Activated CD8-positive, alpha-beta memory T cell treated with anti-CD3 and anti-CD28 coated beads, Interleukin-2, amount 50 U/mL, for 4 hours (primary cell): Measurements from ENCODE around the gene ACTL7B.
"Not testable (repeated sequence)": the region's sequence is repeated elsewhere in the genome, so short reads cannot be mapped to it uniquely, and the experiment has no call there.

Experiments
- DNase-seq: peaks from one replicate; pipeline ENCODE4 v3.0.0-alpha.2; 2020

The ACTL7B gene

DNA sequence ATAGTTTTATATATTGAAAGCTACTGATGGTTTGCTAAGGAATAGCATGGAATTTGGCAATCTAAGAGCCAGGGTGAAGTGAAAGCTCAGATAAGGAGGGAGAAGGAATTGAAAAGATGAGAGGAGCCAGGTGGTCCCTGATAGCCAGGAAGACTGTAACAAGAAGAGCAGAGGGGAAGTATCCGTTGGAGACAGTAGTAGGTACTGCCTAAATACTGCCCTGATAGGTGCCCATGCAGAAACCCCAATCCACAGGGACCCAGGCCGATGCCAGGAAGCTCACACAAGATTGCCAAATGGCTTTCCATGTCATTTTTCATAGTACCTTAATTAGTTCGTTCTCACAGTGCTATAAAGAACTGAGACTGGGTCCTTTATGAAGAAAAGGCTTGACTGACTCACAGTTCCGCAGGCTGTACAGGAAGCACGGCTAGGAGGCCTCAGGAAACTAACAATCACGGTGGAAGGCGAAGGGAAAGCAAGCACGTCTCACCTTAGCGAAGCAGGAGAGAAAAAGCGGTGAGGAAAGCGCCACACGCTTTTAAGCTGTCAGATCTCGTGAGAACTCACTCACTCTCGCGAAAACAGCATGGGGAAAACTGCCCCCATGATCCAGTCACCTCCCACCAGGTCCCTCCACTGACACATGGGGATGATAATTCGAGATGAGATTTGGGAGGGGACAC lies 13.0 kb downstream of the ACTL7B start:
- DNase-seq = no peak

DNA sequence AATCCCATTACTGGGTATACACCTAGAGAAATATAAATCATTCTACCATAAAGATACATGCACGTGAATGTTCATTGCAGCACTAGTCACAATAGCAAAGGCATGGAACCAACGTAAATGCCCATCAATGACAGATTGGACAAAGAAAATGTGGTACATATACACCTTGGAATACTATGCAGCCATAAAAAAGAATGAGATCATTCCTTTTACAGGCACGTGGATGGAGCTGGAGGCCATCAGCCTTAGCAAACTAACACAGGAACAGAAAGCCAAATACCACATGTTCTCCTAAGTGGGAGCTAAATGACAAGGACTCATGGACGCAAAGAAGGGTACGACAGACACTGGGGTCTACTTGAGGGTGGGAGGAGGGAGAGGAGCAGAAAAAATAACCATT lies 16.2 kb downstream of the ACTL7B start:
- not testable (repeated sequence) for DNase-seq

- no peak for DNase-seq
Measured at GRCh38 chr9:108838017-108838416, 17.8 kb downstream of the ACTL7B start.

GRCh38 chr9:108837530-108837929 lies 18.3 kb downstream of the ACTL7B start:
- no peak for DNase-seq

DNA sequence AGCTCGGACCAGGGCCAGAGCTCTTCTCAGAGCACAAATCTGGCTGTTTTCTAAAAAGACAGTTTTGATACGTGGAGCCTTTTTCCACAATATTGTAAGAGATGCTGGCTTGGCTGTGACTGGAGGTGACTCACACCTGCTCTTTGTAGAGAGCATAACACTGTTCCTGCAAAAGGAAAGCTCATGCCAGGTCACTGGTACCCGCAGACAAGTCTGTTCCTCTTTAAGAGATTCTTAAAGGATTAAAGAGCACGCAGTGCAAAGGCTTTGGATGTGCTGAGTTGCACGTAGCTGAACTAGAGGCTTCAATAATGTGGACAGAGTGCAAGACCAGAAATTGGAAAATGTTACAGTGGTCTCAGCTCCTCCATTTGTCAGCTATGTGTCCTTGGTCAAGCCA lies 19.0 kb downstream of the ACTL7B start:
- DNase-seq = no peak

GRCh38 chr9:108836319-108836718 lies 19.5 kb downstream of the ACTL7B start:
- DNase-seq = no peak

DNA sequence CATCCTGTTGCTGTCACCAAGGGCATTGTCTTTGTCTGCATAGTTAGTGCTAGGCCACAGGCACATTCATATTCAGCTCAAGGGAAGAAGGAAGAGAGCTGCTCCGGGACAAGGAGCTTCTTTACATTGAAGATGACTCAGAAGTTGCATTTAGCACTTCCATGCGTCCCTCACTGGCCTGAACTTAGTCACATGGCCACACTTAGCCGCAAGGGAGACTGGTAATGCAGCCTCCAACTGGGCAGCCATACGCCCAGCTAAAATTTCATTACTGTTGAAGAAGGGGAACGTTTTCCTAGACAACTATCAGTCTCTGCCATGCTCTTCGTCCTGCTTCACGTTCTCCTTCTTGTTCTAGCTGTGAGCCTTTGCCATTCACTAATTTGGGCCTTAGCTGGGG lies 20.0 kb downstream of the ACTL7B start:
- DNase-seq = no peak

GRCh38 chr9:108834959-108835665 lies 20.7 kb downstream of the ACTL7B start:
- DNase-seq = no peak

- DNase-seq = no peak
Measured at GRCh38 chr9:108832179-108832500, 23.6 kb downstream of the ACTL7B start.

DNA sequence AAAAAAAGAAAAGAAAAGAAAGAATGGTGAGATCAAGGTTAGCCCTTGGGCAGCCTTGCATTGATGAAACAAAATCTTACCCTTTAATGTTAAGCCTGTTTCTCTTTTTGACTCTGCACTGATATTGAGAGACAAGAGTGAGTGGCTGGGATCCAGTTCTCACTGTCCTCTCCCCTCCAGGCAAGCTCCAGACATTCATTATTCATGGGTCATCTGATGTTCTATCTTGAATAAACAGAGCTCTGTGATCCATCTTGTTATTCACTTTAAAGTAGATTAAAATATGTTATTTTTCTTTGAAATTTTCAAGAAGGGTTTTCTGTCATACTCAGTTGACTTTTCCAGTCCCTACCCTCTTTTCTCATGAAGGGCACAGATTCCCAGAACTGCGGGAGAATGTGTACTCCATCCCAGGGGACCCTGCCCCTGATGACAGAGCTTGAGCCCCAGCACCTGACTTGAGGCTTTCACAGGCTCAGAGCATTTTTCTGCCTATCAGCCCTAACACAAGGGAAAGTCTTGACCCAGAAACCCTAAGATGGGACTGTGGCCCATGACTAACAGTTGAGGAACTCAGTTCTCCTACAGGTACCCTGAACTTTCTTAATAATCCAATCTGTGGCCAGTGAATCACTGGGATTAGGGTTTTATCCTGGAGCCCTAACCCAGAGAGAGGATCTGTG lies 24.1 kb downstream of the ACTL7B start:
- DNase-seq = no peak

DNA sequence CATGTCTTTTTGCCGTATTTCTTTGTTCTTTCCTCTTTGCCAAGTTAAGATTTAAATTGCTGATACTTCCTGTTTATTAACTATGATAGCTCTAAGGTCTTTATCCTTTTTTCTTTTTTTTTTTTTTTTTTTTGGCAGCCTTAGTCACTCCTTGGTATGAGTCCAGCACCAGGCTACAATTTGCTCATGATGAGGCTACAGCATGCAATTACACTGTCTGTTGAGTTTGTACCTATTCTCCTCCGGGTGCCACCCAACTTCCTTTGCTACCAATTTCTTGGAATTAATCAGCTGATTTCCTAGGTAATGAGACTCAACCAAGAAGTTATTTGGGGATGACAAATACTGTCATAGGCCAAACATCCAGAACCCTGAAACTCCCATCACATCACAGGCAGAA lies 25.5 kb downstream of the ACTL7B start:
- no peak for DNase-seq

- DNase-seq = no peak
Measured at GRCh38 chr9:108823829-108824228, 32.0 kb downstream of the ACTL7B start.

- DNase-seq = no peak
Measured at GRCh38 chr9:108816037-108816436, 39.7 kb downstream of the ACTL7B start.

DNA sequence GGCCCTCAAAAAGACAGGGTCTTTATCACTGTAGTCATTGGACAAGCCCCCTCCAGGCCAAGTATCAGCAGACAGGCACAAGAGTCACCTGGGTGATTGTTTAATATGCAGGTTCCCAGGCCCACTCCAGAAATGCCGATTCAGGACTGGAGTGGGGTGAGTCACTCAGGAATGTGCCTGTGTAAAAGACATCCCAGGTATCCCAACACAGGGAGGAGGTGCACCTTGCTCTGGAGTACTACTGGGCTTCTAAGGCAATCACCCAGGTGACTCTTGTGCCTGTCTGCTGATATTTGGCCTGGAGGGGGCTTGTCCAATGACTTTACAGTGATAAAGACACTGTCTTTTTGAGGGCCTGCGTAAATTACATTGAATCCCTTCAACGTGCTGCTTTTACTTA lies 40.6 kb downstream of the ACTL7B start:
- DNase-seq = no peak

DNA sequence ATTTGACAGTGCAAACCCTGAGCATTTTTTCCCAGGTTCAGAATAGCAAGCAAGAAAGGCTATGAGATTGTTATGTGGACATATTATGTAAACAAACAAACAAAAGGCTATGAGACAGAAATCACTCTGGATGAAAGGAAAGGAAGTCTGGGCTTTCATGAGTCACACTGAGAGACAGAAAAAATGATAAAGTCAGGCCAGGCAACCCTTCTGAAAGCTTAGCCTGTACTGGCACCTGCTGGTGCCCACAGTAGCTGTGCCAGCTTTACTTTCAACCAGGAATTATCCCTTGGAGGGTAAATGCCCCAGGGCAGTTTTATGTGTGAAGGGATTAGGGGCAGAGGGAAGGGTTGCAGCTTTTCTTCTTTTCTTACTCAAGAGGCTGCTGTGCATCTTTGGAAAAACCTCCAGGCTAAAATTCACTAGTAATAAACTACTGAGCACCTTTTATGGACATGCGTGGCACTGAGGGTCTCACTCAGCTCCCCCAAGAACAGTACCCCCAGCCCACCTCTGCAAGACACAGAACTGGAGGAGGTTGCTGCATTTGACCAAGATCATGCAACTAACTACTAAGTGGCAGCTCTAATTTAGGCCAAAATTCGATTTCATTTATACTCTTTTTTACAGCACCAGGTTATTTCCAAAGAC lies 41.7 kb downstream of the ACTL7B start:
- no peak for DNase-seq

DNA sequence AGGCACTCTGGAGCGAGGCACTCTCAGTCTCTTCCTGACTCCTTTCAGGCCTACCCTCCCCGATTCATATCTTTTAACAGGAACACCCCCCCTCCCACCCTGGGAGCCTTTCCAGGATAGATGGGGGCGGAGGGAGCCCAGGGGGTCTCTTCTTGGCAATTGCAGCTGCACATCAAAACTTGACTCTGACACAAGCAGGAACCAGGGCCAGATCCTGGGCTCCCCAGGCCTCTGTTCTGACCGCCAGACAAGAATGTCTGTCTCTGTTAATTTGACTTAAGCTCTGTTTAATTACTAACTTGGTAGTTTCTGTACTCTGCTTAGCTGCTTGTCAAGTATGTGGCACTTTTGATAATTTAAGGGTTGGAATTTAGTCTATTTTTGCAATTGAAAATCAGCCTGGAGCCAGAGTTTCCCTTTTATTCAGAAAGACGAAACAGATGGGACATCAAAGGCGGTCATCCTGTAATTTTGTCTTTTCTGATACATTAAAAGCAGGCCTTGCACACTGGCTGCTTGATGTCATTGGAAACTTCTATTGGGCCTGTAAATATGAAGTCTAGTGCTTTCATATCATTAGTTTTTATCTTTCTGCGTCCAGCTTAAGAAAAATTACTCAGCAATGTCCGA lies 43.3 kb downstream of the ACTL7B start:
- no peak for DNase-seq

DNA sequence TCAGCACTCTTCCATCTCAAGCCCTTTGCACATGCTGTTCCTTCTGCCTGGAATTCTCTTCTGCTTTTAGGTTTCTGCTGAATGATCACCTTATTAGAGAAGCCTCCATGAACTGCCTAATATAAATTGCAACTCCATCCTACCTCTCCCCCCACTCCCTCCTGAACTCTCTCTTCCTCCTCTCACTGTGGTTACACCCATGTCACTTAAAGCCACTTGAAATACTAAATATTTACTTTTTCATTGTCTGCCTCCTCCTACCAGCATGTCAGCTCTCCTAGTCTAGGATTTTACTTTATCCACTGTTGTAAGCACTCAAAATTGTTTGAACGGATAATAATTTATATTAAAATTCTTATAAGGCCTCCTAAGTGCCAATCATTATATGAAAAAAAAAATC lies 43.8 kb downstream of the ACTL7B start:
- no peak for DNase-seq

DNA sequence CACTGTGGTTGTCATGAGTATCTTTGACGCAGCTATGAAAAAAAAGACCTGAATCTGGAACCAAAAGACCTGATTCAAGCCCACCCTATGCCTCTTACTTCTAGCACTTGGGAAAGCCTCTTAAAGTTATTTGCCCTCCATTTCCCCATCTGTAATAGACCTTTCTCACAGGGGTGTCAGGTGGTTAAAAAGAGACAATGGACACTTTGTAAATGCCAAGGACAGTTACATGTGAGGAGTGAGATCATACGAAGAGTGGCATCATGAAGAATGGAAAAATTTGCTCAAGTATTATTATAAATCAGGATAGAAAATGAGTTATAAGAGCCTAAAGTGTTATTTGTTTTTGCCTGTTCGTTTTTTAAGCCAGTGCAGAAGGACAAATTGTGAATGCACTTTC lies 46.5 kb downstream of the ACTL7B start:
- no peak for DNase-seq
